PC-3 (cell line): ENCODE data around the gene TAS1R3.

Experiments used
- EZH2 ChIP-seq: fragments of 300-600 bp; sonication (generic); IDR thresholded peaks from one replicate; pipeline ENCODE4 v1.6.1; 2017; ENCODE audit warnings: antibody characterized with exemption, mild to moderate bottlenecking, low read length; ENCODE audit not compliant: unreplicated experiment
- TF ChIP-seq, protein P1 (sequence below): fragments of 300-600 bp; sonication (generic); conservative IDR thresholded peaks from 2 replicates; pipeline ENCODE4 v1.5.1; 2017; ENCODE audit warnings: antibody characterized with exemption, low read depth, mild to moderate bottlenecking, low read length

GRCh38 chr1:1373815-1374588, 42.9 kb downstream of the TAS1R3 start:
- no peak for TF ChIP-seq EZH2
- TF ChIP-seq, protein P1, sequence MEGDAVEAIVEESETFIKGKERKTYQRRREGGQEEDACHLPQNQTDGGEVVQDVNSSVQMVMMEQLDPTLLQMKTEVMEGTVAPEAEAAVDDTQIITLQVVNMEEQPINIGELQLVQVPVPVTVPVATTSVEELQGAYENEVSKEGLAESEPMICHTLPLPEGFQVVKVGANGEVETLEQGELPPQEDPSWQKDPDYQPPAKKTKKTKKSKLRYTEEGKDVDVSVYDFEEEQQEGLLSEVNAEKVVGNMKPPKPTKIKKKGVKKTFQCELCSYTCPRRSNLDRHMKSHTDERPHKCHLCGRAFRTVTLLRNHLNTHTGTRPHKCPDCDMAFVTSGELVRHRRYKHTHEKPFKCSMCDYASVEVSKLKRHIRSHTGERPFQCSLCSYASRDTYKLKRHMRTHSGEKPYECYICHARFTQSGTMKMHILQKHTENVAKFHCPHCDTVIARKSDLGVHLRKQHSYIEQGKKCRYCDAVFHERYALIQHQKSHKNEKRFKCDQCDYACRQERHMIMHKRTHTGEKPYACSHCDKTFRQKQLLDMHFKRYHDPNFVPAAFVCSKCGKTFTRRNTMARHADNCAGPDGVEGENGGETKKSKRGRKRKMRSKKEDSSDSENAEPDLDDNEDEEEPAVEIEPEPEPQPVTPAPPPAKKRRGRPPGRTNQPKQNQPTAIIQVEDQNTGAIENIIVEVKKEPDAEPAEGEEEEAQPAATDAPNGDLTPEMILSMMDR = no peak
